ENCODE measurements around the gene ZNF189. TPM values are rescaled to one million over a fixed set of nuclear protein-coding genes. Genes with fewer than 3 reads are reported as not detected.

ZNF189 gene
- total RNA-seq, 1 experiment from 2014 or later = 15.8 TPM

- Histone ChIP-seq H2BK12ac (ENCODE audit: insufficient read length, low read depth, low read length) (no peak overlapping the region), H3K27ac (ENCODE audit: insufficient read length, low read depth, low read length) (no peak overlapping the region), H3K9ac (ENCODE audit: extremely low read depth, insufficient read length, low read length) (no peak overlapping the region), H3K79me2 (ENCODE audit: insufficient read depth, low read length) (peaks cover 2% of the 10 kb centered on the region; the same call in 1 of the 2 replicates), H3K79me1 (ENCODE audit: insufficient read depth, low read depth, low read length, poor library complexity, severe bottlenecking) (peaks cover 7% of the 10 kb centered on the region), H4K20me1 (ENCODE audit: control insufficient read depth, insufficient read depth, insufficient read length) (peaks cover 2% of the 10 kb centered on the region), H3K4ac (ENCODE audit: low read depth, low read length) (no peak overlapping the region), H3K56ac (ENCODE audit: insufficient read length, low read depth, low read length) (no peak overlapping the region), H2AK5ac (ENCODE audit: insufficient read length, low read length) (no peak overlapping the region), H2AFZ (ENCODE audit: low read length) (no peak overlapping the region), H3K23me2 (ENCODE audit: insufficient read length, low read depth, low read length, poor library complexity, severe bottlenecking) (peaks cover 3% of the 10 kb centered on the region), H2BK5ac (ENCODE audit: insufficient read length, low read length) (no peak overlapping the region), H4K91ac (ENCODE audit: insufficient read length, low read depth, low read length) (no peak overlapping the region), H3K23ac (ENCODE audit: insufficient read length, low read depth, low read length) (no peak overlapping the region), H4K5ac (ENCODE audit: insufficient read length, low read depth, low read length) (no peak overlapping the region), H2BK20ac (ENCODE audit: low read depth, low read length, poor library complexity, severe bottlenecking) (no peak overlapping the region), H3K4me2 (ENCODE audit: insufficient read depth, insufficient read length, low read length) (no peak overlapping the region), H3K18ac (ENCODE audit: insufficient read length, low read depth, low read length) (no peak overlapping the region), H2BK15ac (ENCODE audit: low read depth, low read length) (no peak overlapping the region), H2BK120ac (ENCODE audit: low read depth, low read length, poor library complexity, severe bottlenecking) (no peak overlapping the region), H3K27me3 (ENCODE audit: insufficient read depth, low read length) (no peaks in the 10 kb centered on the region), H3K14ac (ENCODE audit: insufficient read depth, low read length) (no peak overlapping the region), H3K4me1 (ENCODE audit: insufficient read depth, low read length) (no peaks in the 10 kb centered on the region), H4K8ac (replicated peaks; ENCODE audit: insufficient read length, low read depth, low read length) (no peak overlapping the region), H3K9me3 (ENCODE audit: control insufficient read depth, low read depth, low read length) (peaks cover 23% of the 10 kb centered on the region), H3T11ph (ENCODE audit: low read length) (no peak overlapping the region)
- no CpG with 5 or more reads among the region's 9 CpGs for WGBS (ENCODE audit: extremely low coverage, insufficient read length, low lambda C conversion rate)
- H3K36me3 Mint-ChIP-seq (ENCODE audit: insufficient read depth in 1 of 3, low read depth in 3 of 3) = peaks cover 79 to 86% (median 83%) of the 10 kb centered on the region in 3 experiments
- no peaks in the 10 kb centered on the region; the same call in none of the 2 replicates for H3K27me3 Mint-ChIP-seq (ENCODE audit: low read depth)
- TF ChIP-seq CTCF (conservative IDR thresholded peaks at IDR 0.05) = no peak
- DNase-seq = no peak
- peaks cover 9 to 15% of the 10 kb centered on the region in 2 experiments for H3K4me1 Mint-ChIP-seq
- no peak overlapping the region for H3K27ac Mint-ChIP-seq
- peaks cover 40 to 48% of the 10 kb centered on the region in 2 experiments for H3K9me3 Mint-ChIP-seq
- H3K4me3 Mint-ChIP-seq = no peak overlapping the region
These were observed 5.0 kb downstream of the ZNF189 start for GRCh38 chr9:101403516-101404285.
